Vagina (tissue), 2 donors: ENCODE measurements around the gene SLC7A9. TPM values are rescaled to one million over a fixed set of nuclear protein-coding genes. Genes with fewer than 3 reads are reported as not detected.

Experiments used
- DNase-seq, 2 donors: peaks; one replicate each; pipeline ENCODE4 v3.0.0-alpha.2; 2017; ENCODE audit errors: extremely low spot score in 2 of 2
- H3K27ac ChIP-seq: fragments of 200-600 bp; sonication (generic); one replicate; pipeline ENCODE4 v1.5.1; 2019
- H3K27me3 ChIP-seq: fragments of 200-600 bp; sonication (generic); one replicate; pipeline ENCODE4 v1.5.1; 2019
- H3K36me3 ChIP-seq, 2 donors: fragments of 200-600 bp; sonication (generic); one replicate each; pipeline ENCODE4 v1.5.1; 2017 to 2019
- H3K4me1 ChIP-seq: fragments of 200-600 bp; sonication (generic); one replicate; pipeline ENCODE4 v1.5.1; 2019
- H3K4me3 ChIP-seq, 2 donors: fragments of 200-600 bp; sonication (generic); 1 replicate in 1 of 2; 2 replicates in 1 of 2; pipeline ENCODE4 v1.5.1; 2016 to 2019
- H3K9me3 ChIP-seq: fragments of 200-600 bp; sonication (generic); one replicate; pipeline ENCODE4 v1.5.1; 2019
- CTCF ChIP-seq, 3 experiments: fragments of 450-650 bp in 2 of 3; fragments of 200-600 bp in 1 of 3; sonication (generic) in 1 of 3; IDR thresholded peaks; one replicate each; pipeline ENCODE4 v1.5.1; 2017 to 2019; ENCODE audit warnings: antibody characterized with exemption in 3 of 3, mild to moderate bottlenecking in 2 of 3, moderate library complexity in 2 of 3
- POLR2A ChIP-seq, 2 donors: fragments of 450-650 bp; IDR thresholded peaks; one replicate each; pipeline ENCODE4 v1.6.1; 2017; ENCODE audit warnings: antibody characterized with exemption in 2 of 2, mild to moderate bottlenecking in 2 of 2, moderate library complexity in 2 of 2
- POLR2AphosphoS5 ChIP-seq, 2 donors: sonication (generic); formaldehyde crosslinking; IDR thresholded peaks; one replicate each; pipeline ENCODE4 v1.9.0; 2017; ENCODE audit warnings: antibody characterized with exemption in 2 of 2, mild to moderate bottlenecking in 2 of 2, low read depth in 1 of 2; ENCODE audit not compliant: insufficient read depth in 1 of 2
- intact Hi-C: fragments of 100-400 bp; cut with DNase I; formaldehyde crosslinking; loops from one replicate; pipeline ENCODE4 v1.15.1; 2023
- total RNA-seq: library from RNA; depleted of rRNA; stranded (reverse); fragments of >200 nt; gene quantifications from one replicate; pipeline ENCODE4 v1.2.3, GENCODE V29; 2016

SLC7A9 gene
- total RNA-seq, 1 donor from 2014 or later = not detected

GRCh38 chr19:32877323-32877912 is 7.9 kb upstream of the SLC7A9 start:
- no peak overlapping the region for H3K27ac ChIP-seq
- no peak overlapping the region for H3K4me3 ChIP-seq
- no peak for DNase-seq
- H3K9me3 ChIP-seq = no peaks in the 10 kb centered on the region
- H3K4me1 ChIP-seq = no peaks in the 10 kb centered on the region
- H3K36me3 ChIP-seq = peaks cover 0 to 24% of the 10 kb centered on the region in 2 donors
- intact Hi-C loops = no loop called here
- H3K27me3 ChIP-seq = no peaks in the 10 kb centered on the region
- TF ChIP-seq POLR2AphosphoS5 (IDR thresholded peaks at IDR 0.05; ENCODE audit: insufficient read depth in 1 of 2, low read depth in 1 of 2) (no peak), POLR2A (IDR thresholded peaks at IDR 0.05) (no peak), CTCF (IDR thresholded peaks at IDR 0.05) (no peak)

GRCh38 chr19:32876919-32877285 is 7.3 kb upstream of the SLC7A9 start:
- intact Hi-C loops = no loop called here
- H3K36me3 ChIP-seq = peaks cover 0 to 24% of the 10 kb centered on the region in 2 donors
- H3K9me3 ChIP-seq = no peaks in the 10 kb centered on the region
- H3K27me3 ChIP-seq = no peaks in the 10 kb centered on the region
- H3K27ac ChIP-seq = no peak overlapping the region
- H3K4me3 ChIP-seq = no peak overlapping the region
- no peak for DNase-seq
- no peaks in the 10 kb centered on the region for H3K4me1 ChIP-seq
- TF ChIP-seq POLR2A (IDR thresholded peaks at IDR 0.05) (no peak), POLR2AphosphoS5 (IDR thresholded peaks at IDR 0.05; ENCODE audit: insufficient read depth in 1 of 2, low read depth in 1 of 2) (no peak), CTCF (IDR thresholded peaks at IDR 0.05) (no peak)

GRCh38 chr19:32876236-32876918 is 6.8 kb upstream of the SLC7A9 start:
- intact Hi-C loops = no loop called here
- Histone ChIP-seq H3K4me1 (no peaks in the 10 kb centered on the region), H3K4me3 (no peak overlapping the region), H3K27ac (no peak overlapping the region), H3K36me3 (peaks cover 0 to 24% of the 10 kb centered on the region in 2 donors), H3K27me3 (no peaks in the 10 kb centered on the region), H3K9me3 (no peaks in the 10 kb centered on the region)
- TF ChIP-seq CTCF (IDR thresholded peaks at IDR 0.05) (no peak), POLR2AphosphoS5 (IDR thresholded peaks at IDR 0.05; ENCODE audit: insufficient read depth in 1 of 2, low read depth in 1 of 2) (no peak), POLR2A (IDR thresholded peaks at IDR 0.05) (no peak)
- no peak for DNase-seq

GRCh38 chr19:32875428-32875827 is 5.9 kb upstream of the SLC7A9 start:
- Histone ChIP-seq H3K27ac (no peak overlapping the region), H3K36me3 (peaks cover 0 to 24% of the 10 kb centered on the region in 2 donors), H3K4me3 (no peak overlapping the region), H3K27me3 (no peaks in the 10 kb centered on the region), H3K9me3 (no peaks in the 10 kb centered on the region), H3K4me1 (no peaks in the 10 kb centered on the region)
- DNase-seq = no peak
- TF ChIP-seq CTCF (IDR thresholded peaks at IDR 0.05) (no peak), POLR2AphosphoS5 (IDR thresholded peaks at IDR 0.05; ENCODE audit: insufficient read depth in 1 of 2, low read depth in 1 of 2) (no peak), POLR2A (IDR thresholded peaks at IDR 0.05) (no peak)
- intact Hi-C loops = no loop called here

GRCh38 chr19:32874605-32875004 is 5.0 kb upstream of the SLC7A9 start:
- Histone ChIP-seq H3K4me3 (no peak overlapping the region), H3K4me1 (no peaks in the 10 kb centered on the region), H3K27ac (no peak overlapping the region), H3K27me3 (no peaks in the 10 kb centered on the region), H3K9me3 (no peaks in the 10 kb centered on the region), H3K36me3 (peaks cover 0 to 16% of the 10 kb centered on the region in 2 donors)
- intact Hi-C loops = no loop called here
- TF ChIP-seq POLR2A (IDR thresholded peaks at IDR 0.05) = no peak
- DNase-seq = no peak
